ENCODE results near the gene CLEC4D. TPM values are rescaled to one million over a fixed set of nuclear protein-coding genes. Genes with fewer than 3 reads are reported as not detected.

CLEC4D gene
- total RNA-seq, 1 donor from 2014 or later = not detected

- Mint-ChIP-seq H3K4me3 (ENCODE audit: unreplicated experiment) (no peak overlapping the region), H3K36me3 (ENCODE audit: unreplicated experiment) (no peaks in the 10 kb centered on the region), H3K4me1 (ENCODE audit: low read depth, unreplicated experiment) (no peaks in the 10 kb centered on the region), H3K27ac (ENCODE audit: unreplicated experiment) (no peak overlapping the region), H3K27me3 (ENCODE audit: unreplicated experiment) (no peaks in the 10 kb centered on the region), H3K9me3 (ENCODE audit: unreplicated experiment) (no peaks in the 10 kb centered on the region)
- no peak for TF ChIP-seq CTCF (IDR thresholded peaks at IDR 0.05; ENCODE audit: partially characterized antibody, unreplicated experiment)
- DNase-seq = no peak
Observed at GRCh38 chr12:8547645-8548044, 34.3 kb downstream of the CLEC4D start.

- no peaks in the 10 kb centered on the region for H3K27me3 Mint-ChIP-seq (ENCODE audit: unreplicated experiment)
- no peaks in the 10 kb centered on the region for H3K36me3 Mint-ChIP-seq (ENCODE audit: unreplicated experiment)
Observed at GRCh38 chr12:8548192-8548591, 34.9 kb downstream of the CLEC4D start.

GRCh38 chr12:8549381-8549780 is 36.1 kb downstream of the CLEC4D start:
- no peak for DNase-seq
- Mint-ChIP-seq H3K4me1 (ENCODE audit: low read depth, unreplicated experiment) (no peaks in the 10 kb centered on the region), H3K27me3 (ENCODE audit: unreplicated experiment) (no peaks in the 10 kb centered on the region), H3K27ac (ENCODE audit: unreplicated experiment) (no peak overlapping the region), H3K9me3 (ENCODE audit: unreplicated experiment) (no peaks in the 10 kb centered on the region), H3K4me3 (ENCODE audit: unreplicated experiment) (no peak overlapping the region), H3K36me3 (ENCODE audit: unreplicated experiment) (no peaks in the 10 kb centered on the region)
- TF ChIP-seq CTCF (IDR thresholded peaks at IDR 0.05; ENCODE audit: partially characterized antibody, unreplicated experiment) = no peak

More at GRCh38 chr12:8548192-8548591, 34.9 kb downstream of the CLEC4D start:
- no peak overlapping the region for H3K27ac Mint-ChIP-seq (ENCODE audit: unreplicated experiment)
- no peaks in the 10 kb centered on the region for H3K4me1 Mint-ChIP-seq (ENCODE audit: low read depth, unreplicated experiment)
- DNase-seq = no peak
- H3K4me3 Mint-ChIP-seq (ENCODE audit: unreplicated experiment) = no peak overlapping the region
- no peak for TF ChIP-seq CTCF (IDR thresholded peaks at IDR 0.05; ENCODE audit: partially characterized antibody, unreplicated experiment)
- H3K9me3 Mint-ChIP-seq (ENCODE audit: unreplicated experiment) = no peaks in the 10 kb centered on the region

- H3K4me3 Mint-ChIP-seq (ENCODE audit: unreplicated experiment) = no peak overlapping the region
- H3K27ac Mint-ChIP-seq (ENCODE audit: unreplicated experiment) = no peak overlapping the region
- no peaks in the 10 kb centered on the region for H3K36me3 Mint-ChIP-seq (ENCODE audit: unreplicated experiment)
- H3K27me3 Mint-ChIP-seq (ENCODE audit: unreplicated experiment) = no peaks in the 10 kb centered on the region
- DNase-seq = no peak
- H3K4me1 Mint-ChIP-seq (ENCODE audit: low read depth, unreplicated experiment) = no peaks in the 10 kb centered on the region
- no peaks in the 10 kb centered on the region for H3K9me3 Mint-ChIP-seq (ENCODE audit: unreplicated experiment)
- no peak for TF ChIP-seq CTCF (IDR thresholded peaks at IDR 0.05; ENCODE audit: partially characterized antibody, unreplicated experiment)
Observed at GRCh38 chr12:8553088-8553627, 39.9 kb downstream of the CLEC4D start.

- H3K36me3 Mint-ChIP-seq (ENCODE audit: unreplicated experiment) = no peaks in the 10 kb centered on the region
- no peak overlapping the region for H3K27ac Mint-ChIP-seq (ENCODE audit: unreplicated experiment)
- no peaks in the 10 kb centered on the region for H3K4me1 Mint-ChIP-seq (ENCODE audit: low read depth, unreplicated experiment)
- H3K27me3 Mint-ChIP-seq (ENCODE audit: unreplicated experiment) = no peaks in the 10 kb centered on the region
- no peak for DNase-seq
- no peaks in the 10 kb centered on the region for H3K9me3 Mint-ChIP-seq (ENCODE audit: unreplicated experiment)
- TF ChIP-seq CTCF (IDR thresholded peaks at IDR 0.05; ENCODE audit: partially characterized antibody, unreplicated experiment) = no peak
- H3K4me3 Mint-ChIP-seq (ENCODE audit: unreplicated experiment) = no peak overlapping the region
Observed at GRCh38 chr12:8554451-8555195, 41.3 kb downstream of the CLEC4D start.

Measured in glutamatergic neuron (in vitro differentiated cells).